HCT116 (cell line): ENCODE results near the gene STK11.

Experiments
- ATF3 ChIP-seq: IDR thresholded peaks from 2 replicates; pipeline ENCODE4 v1.6.1; 2012
- EZH2phosphoT487 ChIP-seq: fragments of 200-600 bp; IDR thresholded peaks from 2 replicates; pipeline ENCODE4 v1.6.1; 2018; ENCODE audit warnings: antibody characterized with exemption, borderline replicate concordance
- JUND ChIP-seq: IDR thresholded peaks from 2 replicates; pipeline ENCODE4 v1.6.1; 2012
- POLR2A ChIP-seq: IDR thresholded peaks from 2 replicates; pipeline ENCODE4 v1.7.0; 2011; ENCODE audit warnings: borderline replicate concordance; ENCODE audit not compliant: insufficient read depth, insufficient read length; ENCODE audit errors: extremely low read depth
- POLR2AphosphoS5 ChIP-seq: IDR thresholded peaks from 2 replicates; pipeline ENCODE4 v1.6.1; 2011; ENCODE audit warnings: mild to moderate bottlenecking, low read depth, low read length, moderate library complexity
- SIN3A ChIP-seq: IDR thresholded peaks from 2 replicates; pipeline ENCODE4 v1.6.1; 2012; ENCODE audit warnings: low read depth
- SP1 ChIP-seq: IDR thresholded peaks from 2 replicates; pipeline ENCODE4 v1.6.1; 2012; ENCODE audit warnings: low read depth
- ZFX ChIP-seq: fragments of 450-650 bp; IDR thresholded peaks from 2 replicates; pipeline ENCODE4 v1.6.1; 2017
- ZNF274 ChIP-seq: fragments of 200-500 bp; sonication (Bioruptor generic); IDR thresholded peaks from 2 replicates; pipeline ENCODE4 v1.6.1; 2014; ENCODE audit warnings: mild to moderate bottlenecking, low read depth, low read length, inconsistent platforms
- TF ChIP-seq, protein P1 (sequence below), 3 experiments: fragments of 200-600 bp in 1 of 3; sonication (generic) in 1 of 3; IDR thresholded peaks in 2 of 3; conservative IDR thresholded peaks in 1 of 3; 2 replicates each; pipeline ENCODE4 v1.5.1; 2012 to 2017; ENCODE audit warnings: low read depth in 2 of 3, low read length in 2 of 3, antibody characterized with exemption in 1 of 3, borderline replicate concordance in 1 of 3, control low read depth in 1 of 3, mild to moderate bottlenecking in 1 of 3, mixed read lengths in 1 of 3, mixed run types in 1 of 3, moderate library complexity in 1 of 3; ENCODE audit not compliant: insufficient read depth in 1 of 3
- TF ChIP-seq, protein P2 (sequence below): IDR thresholded peaks from 2 replicates; pipeline ENCODE4 v1.6.1; 2012

- TF ChIP-seq, protein P1, sequence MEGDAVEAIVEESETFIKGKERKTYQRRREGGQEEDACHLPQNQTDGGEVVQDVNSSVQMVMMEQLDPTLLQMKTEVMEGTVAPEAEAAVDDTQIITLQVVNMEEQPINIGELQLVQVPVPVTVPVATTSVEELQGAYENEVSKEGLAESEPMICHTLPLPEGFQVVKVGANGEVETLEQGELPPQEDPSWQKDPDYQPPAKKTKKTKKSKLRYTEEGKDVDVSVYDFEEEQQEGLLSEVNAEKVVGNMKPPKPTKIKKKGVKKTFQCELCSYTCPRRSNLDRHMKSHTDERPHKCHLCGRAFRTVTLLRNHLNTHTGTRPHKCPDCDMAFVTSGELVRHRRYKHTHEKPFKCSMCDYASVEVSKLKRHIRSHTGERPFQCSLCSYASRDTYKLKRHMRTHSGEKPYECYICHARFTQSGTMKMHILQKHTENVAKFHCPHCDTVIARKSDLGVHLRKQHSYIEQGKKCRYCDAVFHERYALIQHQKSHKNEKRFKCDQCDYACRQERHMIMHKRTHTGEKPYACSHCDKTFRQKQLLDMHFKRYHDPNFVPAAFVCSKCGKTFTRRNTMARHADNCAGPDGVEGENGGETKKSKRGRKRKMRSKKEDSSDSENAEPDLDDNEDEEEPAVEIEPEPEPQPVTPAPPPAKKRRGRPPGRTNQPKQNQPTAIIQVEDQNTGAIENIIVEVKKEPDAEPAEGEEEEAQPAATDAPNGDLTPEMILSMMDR (IDR thresholded peaks at IDR 0.05 in 2 of 3, conservative IDR thresholded peaks at IDR 0.05 in 1 of 3; ENCODE audit: borderline replicate concordance in 1 of 3, insufficient read depth in 1 of 3, low read depth in 2 of 3, low read length in 2 of 3): no peak
- TF ChIP-seq POLR2AphosphoS5 (no peak; the same call in 1 of the 2 replicates), SP1 (no peak), ZFX (no peak), SIN3A (no peak), EZH2phosphoT487 (no peak), ATF3 (no peak), ZNF274 (no peak), POLR2A (no peak), JUND (no peak)
- TF ChIP-seq, protein P2, sequence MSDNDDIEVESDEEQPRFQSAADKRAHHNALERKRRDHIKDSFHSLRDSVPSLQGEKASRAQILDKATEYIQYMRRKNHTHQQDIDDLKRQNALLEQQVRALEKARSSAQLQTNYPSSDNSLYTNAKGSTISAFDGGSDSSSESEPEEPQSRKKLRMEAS: no peak
These were observed 67.9 kb downstream of the STK11 start for GRCh38 chr19:1273263-1274041.
